SK-N-SH (cell line): ENCODE results near the gene TMEM74B. TPM values are rescaled to one million over a fixed set of nuclear protein-coding genes. Genes with fewer than 3 reads are reported as not detected.

ENCODE experiments used
- CTCF ChIA-PET: fragments of 300-600, 350-600 bp; formaldehyde crosslinking; extraction: SDS; loops from one replicate; lab custom pipeline; 2021; lab: Yijun Ruan, JAX
- POLR2A ChIA-PET: fragments of 350-600 bp; sonication (Branson Sonifier 250); formaldehyde crosslinking; extraction: SDS; loops from one replicate; lab custom pipeline; 2020; ENCODE audit warnings: antibody characterized with exemption, inconsistent platforms; lab: Yijun Ruan, JAX
- DNase-seq: peaks from one replicate; pipeline ENCODE4 v3.0.0; 2012
- H2AFZ ChIP-seq: fragments of 200-600 bp; sonication (generic); 2 replicates; pipeline ENCODE4 v1.8.1; 2016; ENCODE audit warnings: antibody characterized with exemption, mild to moderate bottlenecking, low read depth
- H3F3A ChIP-seq: fragments of 200-600 bp; sonication (generic); replicated peaks from 2 replicates; pipeline ENCODE3; 2016; ENCODE audit warnings: antibody characterized with exemption, mild to moderate bottlenecking; ENCODE audit not compliant: insufficient read depth
- H3K27ac ChIP-seq, 2 experiments: fragments of 200-500 bp in 1 of 2; fragments of 200-600 bp in 1 of 2; sonication (Bioruptor generic) in 1 of 2; sonication (generic), shearing (Covaris generic) in 1 of 2; 2 replicates each; pipeline versions ENCODE4 v1.5.1 to v1.6.1; 2014 to 2016; ENCODE audit warnings: low read depth in 2 of 2, inconsistent platforms in 1 of 2, low read length in 1 of 2, mild to moderate bottlenecking in 1 of 2, mixed read lengths in 1 of 2
- H3K27me3 ChIP-seq: fragments of 200-600 bp; sonication (generic), shearing (Covaris generic); 2 replicates; pipeline ENCODE4 v1.6.1; 2016; ENCODE audit warnings: mixed run types; ENCODE audit not compliant: insufficient read depth
- H3K36me3 ChIP-seq, 2 experiments: fragments of 200-500 bp in 1 of 2; fragments of 200-600 bp in 1 of 2; sonication (Bioruptor generic) in 1 of 2; sonication (generic) in 1 of 2; replicated peaks in 1 of 2; 2 replicates each; pipeline versions ENCODE3 to v1.5.1; 2014 to 2016; ENCODE audit warnings: low read length in 1 of 2, mild to moderate bottlenecking in 1 of 2; ENCODE audit not compliant: insufficient read depth in 2 of 2, control insufficient read depth in 1 of 2
- H3K4me1 ChIP-seq, 2 experiments: fragments of 200-500 bp in 1 of 2; fragments of 200-600 bp in 1 of 2; sonication (Bioruptor generic) in 1 of 2; sonication (generic), shearing (Covaris generic) in 1 of 2; 2 replicates each; pipeline versions ENCODE4 v1.5.1 to v1.6.1; 2014 to 2016; ENCODE audit warnings: low read depth in 1 of 2, low read length in 1 of 2, mixed run types in 1 of 2; ENCODE audit not compliant: insufficient read depth in 2 of 2, control insufficient read depth in 1 of 2
- H3K4me2 ChIP-seq: fragments of 200-600 bp; sonication (generic), shearing (Covaris generic); 2 replicates; pipeline ENCODE4 v1.6.1; 2017; ENCODE audit warnings: mixed run types
- H3K4me3 ChIP-seq, 2 experiments: fragments of 200-500 bp in 1 of 2; fragments of 200-600 bp in 1 of 2; sonication (Bioruptor generic) in 1 of 2; sonication (generic), shearing (Covaris generic) in 1 of 2; 2 replicates each; pipeline versions ENCODE4 v1.5.1 to v1.8.1; 2014 to 2016; ENCODE audit warnings: low read depth in 2 of 2, inconsistent platforms in 1 of 2, low read length in 1 of 2, mild to moderate bottlenecking in 1 of 2, mixed read lengths in 1 of 2, moderate library complexity in 1 of 2
- H3K79me2 ChIP-seq: fragments of 200-600 bp; sonication (generic); 2 replicates; pipeline ENCODE4 v1.8.1; 2017; ENCODE audit warnings: mild to moderate bottlenecking; ENCODE audit not compliant: insufficient read depth
- H3K9ac ChIP-seq: fragments of 200-600 bp; sonication (generic); 2 replicates; pipeline ENCODE4 v1.6.1; 2017; ENCODE audit warnings: mixed run types
- H3K9me2 ChIP-seq: fragments of 200-600 bp; sonication (generic); 2 replicates; pipeline ENCODE4 v1.6.1; 2017; ENCODE audit warnings: mixed run types
- H3K9me3 ChIP-seq: fragments of 200-600 bp; sonication (generic); 2 replicates; pipeline ENCODE4 v1.6.1; 2017; ENCODE audit warnings: mixed run types, mild to moderate bottlenecking, moderate library complexity
- H4K20me1 ChIP-seq: fragments of 200-600 bp; sonication (generic); 2 replicates; pipeline ENCODE4 v1.6.1; 2017; ENCODE audit warnings: mild to moderate bottlenecking, mixed run types; ENCODE audit not compliant: insufficient read depth
- CTCF ChIP-seq: fragments of 200-600 bp; sonication (generic); IDR thresholded peaks from 2 replicates; pipeline ENCODE4 v1.6.1; 2017; ENCODE audit warnings: antibody characterized with exemption, mild to moderate bottlenecking, moderate library complexity
- EP300 ChIP-seq, 2 experiments: IDR thresholded peaks; 2 replicates each; pipeline versions ENCODE4 v1.4.0 to v1.6.1; 2012; ENCODE audit warnings: borderline replicate concordance in 1 of 2, low read depth in 1 of 2, low read length in 1 of 2
- FOXJ3 ChIP-seq: sonication (generic); formaldehyde crosslinking; IDR thresholded peaks from 2 replicates; pipeline ENCODE4 v1.5.1; 2020; ENCODE audit warnings: mild to moderate bottlenecking, missing genetic modification reagents
- FOXM1 ChIP-seq: IDR thresholded peaks from 2 replicates; pipeline ENCODE4 v1.4.0; 2012; ENCODE audit warnings: low read depth, mild to moderate bottlenecking
- GATA2 ChIP-seq: sonication (generic); formaldehyde crosslinking; IDR thresholded peaks from 2 replicates; pipeline ENCODE4 v1.5.0; 2020; ENCODE audit warnings: mild to moderate bottlenecking, missing genetic modification reagents
- MAX ChIP-seq: IDR thresholded peaks from 2 replicates; pipeline ENCODE4 v1.4.0; 2012; ENCODE audit warnings: low read depth
- MEF2A ChIP-seq: IDR thresholded peaks from 2 replicates; pipeline ENCODE4 v1.4.0; 2012; ENCODE audit warnings: low read depth, borderline replicate concordance
- MXI1 ChIP-seq: IDR thresholded peaks from 2 replicates; pipeline ENCODE4 v1.6.1; 2012; ENCODE audit warnings: mild to moderate bottlenecking, low read depth, low read length, improper control_type of control experiment
- NRF1 ChIP-seq: IDR thresholded peaks from 2 replicates; pipeline ENCODE4 v1.6.1; 2012; ENCODE audit warnings: low read depth, mild to moderate bottlenecking, low read length
- POLR2AphosphoS5 ChIP-seq: IDR thresholded peaks from 2 replicates; pipeline ENCODE4 v1.6.1; 2012; ENCODE audit warnings: low read depth, low read length
- RAD21 ChIP-seq: IDR thresholded peaks from 2 replicates; pipeline ENCODE4 v1.6.1; 2012; ENCODE audit warnings: mild to moderate bottlenecking, low read length
- REST ChIP-seq: IDR thresholded peaks from 2 replicates; pipeline ENCODE4 v1.6.1; 2012; ENCODE audit warnings: mild to moderate bottlenecking, low read depth, low read length, moderate library complexity
- RFX5 ChIP-seq: IDR thresholded peaks from 2 replicates; pipeline ENCODE4 v1.6.1; 2012; ENCODE audit warnings: mild to moderate bottlenecking, improper control_type of control experiment, low read length
- TAF1 ChIP-seq: IDR thresholded peaks from 2 replicates; pipeline ENCODE4 v1.6.1; 2012; ENCODE audit warnings: low read depth, mild to moderate bottlenecking, low read length, moderate library complexity, borderline replicate concordance
- TEAD4 ChIP-seq: IDR thresholded peaks from 2 replicates; pipeline ENCODE4 v1.4.0; 2012; ENCODE audit warnings: mild to moderate bottlenecking, borderline replicate concordance; ENCODE audit not compliant: insufficient read depth
- USF2 ChIP-seq: fragments of 150-350 bp; IDR thresholded peaks from 2 replicates; pipeline ENCODE4 v1.6.1; 2017; ENCODE audit warnings: antibody characterized with exemption, low read length, low read depth, borderline replicate concordance
- WGBS: methylation state at CpG from one replicate; pipeline ENCODE4 v1.1.6; 2017; ENCODE audit warnings: low lambda C conversion rate; 5-methylcytosine and 5-hydroxymethylcytosine counted together
- polyA plus RNA-seq, 3 experiments: library from polyadenylated mRNA; depleted of rRNA; stranded (reverse); fragments of >200 nt; gene quantifications; 2 replicates each; pipeline ENCODE4 v1.2.3, GENCODE V29; 2012

Gene TMEM74B
- polyA plus RNA-seq, 1 of the 3 experiments (the other 2 are of a cell fraction) = 1.8 TPM

GRCh38 chr20:1164871-1165270, 19.9 kb downstream of the TMEM74B start:
- Histone ChIP-seq H3K9ac (no peak overlapping the region), H3K27ac (no peak overlapping the region), H2AFZ (no peak overlapping the region), H3K36me3 (peaks cover 28 to 91% of the 10 kb centered on the region in 2 experiments), H3K79me2 (no peaks in the 10 kb centered on the region), H3K9me2 (no peaks in the 10 kb centered on the region), H4K20me1 (no peaks in the 10 kb centered on the region; the same call in 1 of the 2 replicates), H3K4me1 (no peaks in the 10 kb centered on the region), H3K27me3 (no peaks in the 10 kb centered on the region), H3F3A (no peaks in the 10 kb centered on the region), H3K9me3 (no peaks in the 10 kb centered on the region), H3K4me2 (no peak overlapping the region), H3K4me3 (no peak overlapping the region)
- no peak for TF ChIP-seq RFX5
- TF ChIP-seq GATA2 (CRISPR knock-in tag) = no peak
- TF ChIP-seq REST = no peak
- TF ChIP-seq USF2 = no peak
- TF ChIP-seq POLR2AphosphoS5 = no peak
- no peak for TF ChIP-seq RAD21
- no peak for TF ChIP-seq NRF1
- TF ChIP-seq FOXJ3 (CRISPR knock-in tag) = no peak
- no peak for TF ChIP-seq TAF1
- TF ChIP-seq FOXM1 = no peak
- no peak for TF ChIP-seq MEF2A
- TF ChIP-seq MAX = no peak
- no peak for TF ChIP-seq MXI1
- no peak for TF ChIP-seq EP300 (IDR thresholded peaks at IDR 0.05; ENCODE audit: borderline replicate concordance in 1 of 2, low read depth in 1 of 2, low read length in 1 of 2)
- no peak for TF ChIP-seq CTCF
- TF ChIP-seq TEAD4 = no peak
- POLR2A ChIA-PET = no interaction called here
- DNase-seq = no peak
- 95% methylated on average over 7 of the region's 7 CpGs for WGBS
- CTCF ChIA-PET = interaction anchor here (0.6 to 1.3 kb wide), 4 partner anchors 13 to 208 kb away, joined by 3 to 4 read pairs (median 3); no protein-coding TSS in a partner anchor
